Kidney (tissue), 14 donors: ENCODE data around the gene ANKUB1. TPM values are rescaled to one million over a fixed set of nuclear protein-coding genes. Genes with fewer than 3 reads are reported as not detected.

Experiments
- DNase-seq, 5 donors: peaks; one replicate each; pipeline ENCODE4 v3.0.0-alpha.2; 2013 to 2020
- FAIRE-seq: peaks from 2 replicates; lab custom pipeline; 2012; peaks lifted over from hg19 to GRCh38; lab: Jason Lieb, UNC
- H3K27ac ChIP-seq, 2 donors: one replicate each; pipeline ENCODE4 v1.7.0; 2013; ENCODE audit warnings: low read depth in 2 of 2, low read length in 2 of 2, inconsistent platforms in 1 of 2
- H3K27me3 ChIP-seq: one replicate; pipeline ENCODE4 v1.7.1; 2013; ENCODE audit warnings: low read length, inconsistent platforms; ENCODE audit not compliant: control insufficient read depth, insufficient read depth
- H3K36me3 ChIP-seq, 3 donors: one replicate each; pipeline versions ENCODE4 v1.7.0 to v1.7.1; 2013; ENCODE audit warnings: low read length in 3 of 3, control low read depth in 1 of 3, inconsistent platforms in 1 of 3; ENCODE audit not compliant: insufficient read depth in 3 of 3, control insufficient read depth in 2 of 3
- H3K4me1 ChIP-seq, 3 donors: one replicate each; pipeline versions ENCODE4 v1.7.0 to v1.7.1; 2013; ENCODE audit warnings: low read length in 3 of 3, inconsistent platforms in 1 of 3, low read depth in 1 of 3; ENCODE audit not compliant: control insufficient read depth in 2 of 3, insufficient read depth in 2 of 3
- H3K4me3 ChIP-seq, 3 donors: one replicate each; pipeline versions ENCODE4 v1.7.0 to v1.8.1; 2013; ENCODE audit warnings: low read length in 3 of 3, control low read depth in 1 of 3, inconsistent platforms in 1 of 3
- H3K9ac ChIP-seq, 3 donors: one replicate each; pipeline versions ENCODE4 v1.7.0 to v1.7.1; 2013; ENCODE audit warnings: low read length in 3 of 3, control low read depth in 1 of 3, inconsistent platforms in 1 of 3
- H3K9me3 ChIP-seq, 3 donors: one replicate each; pipeline versions ENCODE4 v1.7.0 to v1.7.1; 2013; ENCODE audit warnings: low read length in 3 of 3, control low read depth in 1 of 3, inconsistent platforms in 1 of 3; ENCODE audit not compliant: control insufficient read depth in 2 of 3, insufficient read depth in 1 of 3
- intact Hi-C: fragments of 100-400 bp; cut with DNase I; formaldehyde crosslinking; loops from one replicate; pipeline ENCODE4 v1.11.1; 2022
- polyA plus RNA-seq: library from polyadenylated mRNA; stranded (reverse); fragments of 350-450 nt; fragmentation: Illumina TruSeq; extraction: RNeasy Lipid Tissue Mini Kit (QIAGEN cat#74804); gene quantifications from one replicate; pipeline ENCODE4 v1.2.3, GENCODE V29; 2014; ENCODE audit warnings: low read depth, low replicate concordance; ENCODE audit not compliant: insufficient read depth
- total RNA-seq: library from RNA; stranded (reverse); fragmentation: NEBNext Ultra II Directional; extraction: Animal tissue kit (Norgen Biotek cat#: 25700); gene quantifications from one replicate; pipeline ENCODE4 v1.2.1, GENCODE V29; 2021
- TF ChIP-seq, protein P1 (sequence below): IDR thresholded peaks from 3 replicates; pipeline ENCODE4 v1.5.1; 2012; ENCODE audit warnings: mild to moderate bottlenecking, moderate library complexity, borderline replicate concordance; ENCODE audit not compliant: insufficient read depth; ENCODE audit errors: extremely low read depth
- donor health status: control.
- donor health status: control.
- donor health status: control.
- donor health status: control.
- donor health status: control.
- donor health status: DM: yes; HTN: yes; CAD: no.
- donor health status: Normal renal cell carcinoma (clear cell type).

The ANKUB1 gene
- total and polyA plus RNA-seq, 2 donors from 2014 or later, result not detected

DNA sequence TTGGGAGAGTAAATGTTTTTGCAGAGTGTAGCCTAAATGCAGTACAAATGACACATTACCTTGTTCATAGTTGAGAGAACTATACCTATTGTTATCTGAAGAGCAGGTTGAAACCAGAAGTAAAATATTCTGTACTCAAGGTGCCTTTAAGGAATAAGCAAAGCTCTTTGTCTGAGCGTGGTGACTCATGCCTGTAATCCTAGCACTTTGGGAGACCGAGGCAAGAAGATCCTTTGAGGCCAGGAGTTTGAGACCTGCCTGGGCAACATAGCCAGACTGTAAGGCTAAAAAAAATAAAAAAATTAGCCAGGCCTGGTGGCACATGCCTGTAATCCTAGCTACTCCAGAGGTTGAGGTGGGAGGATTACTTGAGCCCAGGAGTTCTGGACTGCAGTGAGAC, 18.5 kb upstream of the ANKUB1 start:
- Histone ChIP-seq H3K36me3 (no peaks in the 10 kb centered on the region), H3K9me3 (no peaks in the 10 kb centered on the region), H3K4me1 (peaks cover 0 to 14% (median 10%) of the 10 kb centered on the region in 3 donors), H3K4me3 (no peak overlapping the region), H3K27ac (no peak overlapping the region), H3K27me3 (no peaks in the 10 kb centered on the region), H3K9ac (no peak overlapping the region)
- DNase-seq (no peak), FAIRE-seq (no peak)
- TF ChIP-seq, protein P1, sequence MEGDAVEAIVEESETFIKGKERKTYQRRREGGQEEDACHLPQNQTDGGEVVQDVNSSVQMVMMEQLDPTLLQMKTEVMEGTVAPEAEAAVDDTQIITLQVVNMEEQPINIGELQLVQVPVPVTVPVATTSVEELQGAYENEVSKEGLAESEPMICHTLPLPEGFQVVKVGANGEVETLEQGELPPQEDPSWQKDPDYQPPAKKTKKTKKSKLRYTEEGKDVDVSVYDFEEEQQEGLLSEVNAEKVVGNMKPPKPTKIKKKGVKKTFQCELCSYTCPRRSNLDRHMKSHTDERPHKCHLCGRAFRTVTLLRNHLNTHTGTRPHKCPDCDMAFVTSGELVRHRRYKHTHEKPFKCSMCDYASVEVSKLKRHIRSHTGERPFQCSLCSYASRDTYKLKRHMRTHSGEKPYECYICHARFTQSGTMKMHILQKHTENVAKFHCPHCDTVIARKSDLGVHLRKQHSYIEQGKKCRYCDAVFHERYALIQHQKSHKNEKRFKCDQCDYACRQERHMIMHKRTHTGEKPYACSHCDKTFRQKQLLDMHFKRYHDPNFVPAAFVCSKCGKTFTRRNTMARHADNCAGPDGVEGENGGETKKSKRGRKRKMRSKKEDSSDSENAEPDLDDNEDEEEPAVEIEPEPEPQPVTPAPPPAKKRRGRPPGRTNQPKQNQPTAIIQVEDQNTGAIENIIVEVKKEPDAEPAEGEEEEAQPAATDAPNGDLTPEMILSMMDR, result no peak
- intact Hi-C loops, result no loop called here

DNA sequence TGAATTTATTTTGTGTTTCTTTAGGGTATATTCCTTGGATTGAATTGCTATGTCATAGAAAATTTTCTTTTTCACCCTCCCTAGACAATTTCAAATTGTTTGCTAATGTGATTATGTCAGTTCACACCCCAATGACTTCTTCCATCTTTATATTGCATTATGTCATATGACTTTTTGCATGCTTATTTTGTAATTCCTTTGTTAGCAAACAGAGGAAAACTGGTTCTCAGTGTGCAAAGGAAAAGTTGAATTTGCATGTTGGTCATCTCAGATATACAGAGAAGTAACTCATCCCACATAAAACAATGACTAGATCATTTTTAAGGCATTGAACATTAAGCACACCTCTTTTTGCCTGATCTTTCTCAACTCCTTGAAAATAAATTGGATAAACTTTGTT, 17.3 kb upstream of the ANKUB1 start:
- intact Hi-C loops, result no loop called here
- peaks cover 0 to 5% (median 3%) of the 10 kb centered on the region in 3 donors for H3K4me1 ChIP-seq
- H3K9ac ChIP-seq, result no peak overlapping the region
- H3K36me3 ChIP-seq, result no peaks in the 10 kb centered on the region
- DNase-seq, result no peak
- H3K27me3 ChIP-seq, result no peaks in the 10 kb centered on the region
- H3K27ac ChIP-seq, result no peak overlapping the region
- TF ChIP-seq, protein P1, result no peak
- no peak for FAIRE-seq
- no peaks in the 10 kb centered on the region for H3K9me3 ChIP-seq
- H3K4me3 ChIP-seq, result no peak overlapping the region

DNA sequence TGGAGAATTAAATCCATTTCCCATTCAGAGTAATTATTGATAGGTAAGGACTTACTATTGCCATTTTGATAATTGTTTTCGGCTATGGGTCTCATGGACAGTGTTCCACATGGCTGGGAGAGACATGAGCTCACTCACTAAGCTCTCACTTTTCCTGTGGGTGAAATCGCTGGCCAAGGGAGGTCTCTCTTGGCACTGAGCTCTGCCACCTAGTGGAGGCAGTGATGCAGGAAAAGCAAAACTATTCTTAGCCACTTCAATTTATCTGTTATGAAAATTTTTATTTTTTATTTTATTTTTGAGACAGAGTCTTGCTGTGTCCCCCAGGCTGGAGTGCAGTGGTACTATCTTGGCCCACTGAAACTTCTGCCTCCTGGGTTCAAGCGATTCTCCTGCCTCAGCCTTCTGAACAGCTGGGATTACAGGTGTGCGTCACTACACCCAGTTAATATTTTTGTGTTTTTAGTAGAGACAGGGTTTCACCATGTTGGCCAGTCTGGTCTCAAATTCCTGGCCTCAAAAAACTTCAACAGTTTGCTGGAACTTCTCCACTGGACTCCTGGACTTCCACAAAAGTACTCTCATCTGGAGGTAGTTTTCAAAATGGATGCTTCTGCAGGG, 16.0 kb upstream of the ANKUB1 start:
- Histone ChIP-seq H3K27me3 (no peaks in the 10 kb centered on the region), H3K9me3 (no peaks in the 10 kb centered on the region), H3K27ac (no peak overlapping the region), H3K4me1 (no peaks in the 10 kb centered on the region), H3K36me3 (no peaks in the 10 kb centered on the region), H3K9ac (no peak overlapping the region), H3K4me3 (no peak overlapping the region)
- FAIRE-seq (peak; percentile 82), DNase-seq (peak; percentile 59 to 86 (median 67))
- intact Hi-C loops, result no loop called here
- TF ChIP-seq, protein P1, result peak; percentile 85
